Muscle layer of colon (tissue), 2 donors: ENCODE data around the gene MPPE1.

Experiments
- H3K27ac ChIP-seq: one replicate; pipeline ENCODE4 v1.7.0; 2013; ENCODE audit warnings: low read depth, mild to moderate bottlenecking, low read length, moderate library complexity
- H3K27me3 ChIP-seq, 2 donors: one replicate each; pipeline ENCODE4 v1.7.0; 2013; ENCODE audit warnings: low read length in 2 of 2, mild to moderate bottlenecking in 2 of 2; ENCODE audit not compliant: insufficient read depth in 2 of 2, control insufficient read depth in 1 of 2
- H3K36me3 ChIP-seq: one replicate; pipeline ENCODE4 v1.7.0; 2013; ENCODE audit warnings: mild to moderate bottlenecking, low read length; ENCODE audit not compliant: insufficient read depth
- H3K4me1 ChIP-seq: one replicate; pipeline ENCODE4 v1.7.0; 2013; ENCODE audit warnings: mild to moderate bottlenecking, low read length; ENCODE audit not compliant: insufficient read depth
- H3K4me3 ChIP-seq, 2 donors: one replicate each; pipeline ENCODE4 v1.7.0; 2013; ENCODE audit warnings: low read length in 2 of 2, low read depth in 1 of 2, mild to moderate bottlenecking in 1 of 2, moderate library complexity in 1 of 2
- H3K9ac ChIP-seq: one replicate; pipeline ENCODE4 v1.7.0; 2013; ENCODE audit warnings: low read length
- H3K9me3 ChIP-seq: one replicate; pipeline ENCODE4 v1.7.0; 2013; ENCODE audit warnings: mild to moderate bottlenecking, low read length
- donor health status: abdominal sarcoma.
- donor health status: Adenocarcinoma of cecum.

The MPPE1 gene

DNA sequence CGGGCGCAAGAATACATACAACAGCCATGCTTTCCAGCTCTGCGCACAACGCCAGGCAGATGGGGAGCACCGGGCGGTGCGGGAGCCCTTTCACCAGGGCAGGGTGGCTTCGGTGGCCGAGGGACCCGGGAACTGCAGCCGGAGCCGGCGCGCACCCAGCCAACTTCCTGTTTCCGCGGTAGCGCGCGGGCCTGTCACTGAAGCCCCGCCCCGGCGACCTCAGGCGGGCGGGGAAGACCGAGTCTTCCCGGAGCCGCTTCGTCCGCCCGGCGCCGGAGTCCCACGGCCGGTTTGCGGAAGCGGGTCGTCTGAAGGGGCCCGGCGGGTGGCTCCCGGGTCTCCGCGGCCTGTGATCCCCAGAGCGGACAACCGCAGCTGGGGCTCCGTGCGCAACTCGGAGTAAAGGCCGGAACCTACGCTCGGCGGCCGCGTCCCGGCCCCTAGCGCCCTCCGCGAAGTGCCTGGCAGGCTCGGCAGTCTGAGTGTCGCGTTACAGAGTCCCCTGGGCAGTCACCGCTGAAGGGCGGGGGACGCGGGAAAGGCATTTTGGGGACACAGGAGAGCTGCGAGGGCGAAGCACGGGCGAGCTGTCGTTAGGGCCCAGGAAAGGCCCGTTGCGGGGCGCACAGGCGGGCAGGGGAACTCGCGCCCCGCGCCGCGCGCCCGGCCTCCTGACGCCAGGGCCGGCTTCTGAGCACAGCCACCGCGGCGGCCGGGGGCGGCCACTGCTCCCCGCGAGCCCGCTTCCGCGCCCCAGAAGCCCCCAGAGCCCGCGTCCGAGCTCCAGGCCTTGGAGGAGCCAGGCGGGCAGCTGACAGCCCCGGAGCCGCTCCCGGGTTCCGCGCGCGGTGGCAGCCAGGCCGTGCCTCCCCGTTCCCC lies at the start of gene MPPE1:
TSS of gene MPPE1 (minus strand) at position 136 of the 879 bp plus-strand sequence. CDS start 11,053 bp downstream, outside the sequence.
- H3K4me1 ChIP-seq, result peaks cover 7% of the 10 kb centered on the region

GRCh38 chr18:11957636-11958035 lies 49.5 kb upstream of the MPPE1 start:
- no peak overlapping the region for H3K27ac ChIP-seq
- peaks cover 4% of the 10 kb centered on the region for H3K4me1 ChIP-seq
- H3K36me3 ChIP-seq, result no peaks in the 10 kb centered on the region
- no peak overlapping the region for H3K9ac ChIP-seq
- H3K27me3 ChIP-seq, result no peaks in the 10 kb centered on the region
- H3K4me3 ChIP-seq, result no peak overlapping the region
- no peaks in the 10 kb centered on the region for H3K9me3 ChIP-seq

More for the DNA sequence above, at the start of gene MPPE1:
- H3K27me3 ChIP-seq, result no peaks in the 10 kb centered on the region
- H3K9me3 ChIP-seq, result no peaks in the 10 kb centered on the region
- H3K4me3 ChIP-seq, result peak within 1 kb of the TSS; percentile 75 to 97
- H3K36me3 ChIP-seq, result peaks cover 9% of the 10 kb centered on the region
- peak within 1 kb of the TSS; percentile 97 for H3K27ac ChIP-seq
- H3K9ac ChIP-seq, result peak within 1 kb of the TSS; percentile 86

DNA sequence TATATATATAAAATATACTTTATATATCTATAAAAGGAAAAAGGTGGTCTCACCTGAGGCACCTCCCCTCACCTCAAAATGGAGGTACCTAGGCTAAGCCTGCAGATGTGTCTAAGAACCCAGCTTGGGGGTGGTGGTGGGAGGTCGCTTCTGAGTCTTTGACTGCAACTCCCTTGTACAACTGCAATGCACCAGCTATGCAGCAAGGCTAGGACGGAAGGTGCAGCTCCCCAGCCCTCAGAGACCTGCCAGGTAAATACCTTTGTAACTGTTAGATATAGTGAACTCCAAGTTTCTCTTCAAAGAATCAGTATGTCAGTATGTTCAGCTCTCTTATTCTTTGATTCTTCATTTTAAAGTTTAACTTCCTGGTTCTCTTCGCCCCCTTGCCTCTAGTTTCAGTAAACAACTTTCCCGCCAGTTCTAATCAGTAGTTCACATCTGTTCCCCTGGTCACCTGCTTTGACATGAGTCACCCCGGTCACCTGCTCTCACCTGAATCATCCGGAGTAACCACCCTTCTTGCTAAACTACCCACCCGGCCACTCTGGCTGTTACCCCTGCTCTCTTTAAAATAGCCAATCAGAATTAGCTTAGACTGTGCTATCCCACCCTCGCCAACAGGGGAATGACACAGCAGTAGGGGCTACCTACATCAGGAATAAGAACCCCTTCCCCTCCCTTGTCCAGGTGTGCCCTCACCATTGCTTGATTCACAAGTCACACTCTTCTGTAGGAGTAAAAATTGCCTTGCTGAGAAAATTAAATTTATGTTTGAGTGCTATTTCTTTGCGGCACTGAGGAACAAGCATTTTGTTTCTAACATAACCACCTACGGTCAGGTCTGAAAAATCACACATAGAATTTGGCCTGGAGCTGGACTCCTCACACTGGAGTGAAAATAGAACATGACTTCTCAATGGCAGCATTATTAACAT lies 48.5 kb upstream of the MPPE1 start:
- H3K4me3 ChIP-seq, result no peak overlapping the region
- no peaks in the 10 kb centered on the region for H3K27me3 ChIP-seq
- H3K27ac ChIP-seq, result no peak overlapping the region
- no peaks in the 10 kb centered on the region for H3K36me3 ChIP-seq
- H3K4me1 ChIP-seq, result no peaks in the 10 kb centered on the region
- no peak overlapping the region for H3K9ac ChIP-seq
- H3K9me3 ChIP-seq, result no peaks in the 10 kb centered on the region

- no peaks in the 10 kb centered on the region for H3K27me3 ChIP-seq
- peak overlapping the region; percentile 14 for H3K27ac ChIP-seq
- no peaks in the 10 kb centered on the region for H3K36me3 ChIP-seq
- no peaks in the 10 kb centered on the region for H3K4me1 ChIP-seq
- H3K9me3 ChIP-seq, result no peaks in the 10 kb centered on the region
- no peak overlapping the region for H3K9ac ChIP-seq
- H3K4me3 ChIP-seq, result no peak overlapping the region
Measured at GRCh38 chr18:11955239-11956029, 47.3 kb upstream of the MPPE1 start.

DNA sequence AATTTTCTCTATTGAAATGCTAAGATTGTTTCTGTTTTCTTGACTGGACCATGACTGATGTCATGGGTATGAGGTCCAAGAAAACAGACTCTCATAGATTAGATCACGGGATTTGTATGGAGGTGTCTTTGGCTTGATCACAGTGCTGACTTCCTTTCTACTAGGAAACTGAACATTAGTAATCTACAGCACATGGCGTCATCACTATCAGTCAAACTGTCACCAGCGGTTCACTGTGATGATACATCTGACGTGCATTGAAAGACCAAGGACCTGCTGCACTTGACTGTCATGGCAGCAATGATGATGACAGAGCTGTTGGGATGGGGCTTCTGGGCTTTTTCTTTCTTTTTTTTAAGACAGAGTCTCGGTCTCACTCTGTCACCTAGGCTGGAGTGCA lies 45.0 kb upstream of the MPPE1 start:
- Histone ChIP-seq H3K4me3 (no peak overlapping the region), H3K9ac (no peak overlapping the region), H3K27ac (no peak overlapping the region)

GRCh38 chr18:11951390-11951851 lies 43.3 kb upstream of the MPPE1 start:
- H3K36me3 ChIP-seq, result no peaks in the 10 kb centered on the region
- no peak overlapping the region for H3K27ac ChIP-seq
- no peak overlapping the region for H3K9ac ChIP-seq
- no peaks in the 10 kb centered on the region for H3K9me3 ChIP-seq
- H3K27me3 ChIP-seq, result no peaks in the 10 kb centered on the region
- peaks cover 4% of the 10 kb centered on the region for H3K4me1 ChIP-seq
- no peak overlapping the region for H3K4me3 ChIP-seq

More for the DNA sequence above, 45.0 kb upstream of the MPPE1 start:
- Histone ChIP-seq H3K36me3 (no peaks in the 10 kb centered on the region), H3K4me1 (no peaks in the 10 kb centered on the region), H3K27me3 (no peaks in the 10 kb centered on the region), H3K9me3 (no peaks in the 10 kb centered on the region)

- H3K36me3 ChIP-seq, result no peaks in the 10 kb centered on the region
- no peak overlapping the region for H3K4me3 ChIP-seq
- no peaks in the 10 kb centered on the region for H3K27me3 ChIP-seq
- H3K9ac ChIP-seq, result no peak overlapping the region
- no peak overlapping the region for H3K27ac ChIP-seq
- no peaks in the 10 kb centered on the region for H3K9me3 ChIP-seq
- H3K4me1 ChIP-seq, result peaks cover 5% of the 10 kb centered on the region
Measured at GRCh38 chr18:11950824-11951223, 42.7 kb upstream of the MPPE1 start.

DNA sequence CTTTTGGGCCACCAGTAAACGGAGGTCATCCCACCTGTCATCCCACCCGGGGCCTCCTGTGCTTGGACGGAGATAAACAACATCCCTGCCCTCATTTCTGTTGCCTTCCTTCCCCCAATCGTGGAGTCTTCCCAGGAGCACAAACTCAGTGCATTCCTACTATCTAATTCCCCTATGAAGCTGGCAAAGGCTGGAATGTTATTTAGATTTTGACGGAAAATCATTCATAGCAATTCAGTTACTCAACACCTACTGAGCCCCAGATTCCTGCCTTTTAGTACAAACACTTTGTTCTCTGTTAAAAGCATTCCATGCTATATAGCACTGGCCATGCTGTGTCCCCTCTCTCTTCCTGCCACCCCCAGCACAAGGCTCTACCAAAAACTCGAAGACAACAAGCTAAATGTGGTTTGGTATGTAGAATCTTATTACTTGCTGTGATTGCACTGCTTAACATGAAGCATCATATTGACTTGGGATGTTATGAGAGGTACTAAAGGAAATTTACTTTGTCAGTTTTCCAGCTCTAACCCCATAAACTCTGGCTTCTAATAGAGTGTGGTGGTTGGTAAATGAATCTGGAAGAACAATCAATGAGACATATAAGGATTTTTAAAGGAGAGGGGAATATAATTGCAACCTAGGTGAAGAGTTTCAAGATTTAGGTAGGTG lies 40.9 kb upstream of the MPPE1 start:
- no peaks in the 10 kb centered on the region for H3K9me3 ChIP-seq
- H3K4me1 ChIP-seq, result peaks cover 5% of the 10 kb centered on the region
- no peaks in the 10 kb centered on the region for H3K36me3 ChIP-seq
- H3K4me3 ChIP-seq, result no peak overlapping the region
- H3K9ac ChIP-seq, result no peak overlapping the region
- no peak overlapping the region for H3K27ac ChIP-seq
- no peaks in the 10 kb centered on the region for H3K27me3 ChIP-seq

GRCh38 chr18:11947214-11948191 lies 39.4 kb upstream of the MPPE1 start:
- H3K27ac ChIP-seq, result peak overlapping the region; percentile 77
- H3K4me3 ChIP-seq, result peak overlapping the region; percentile 24 to 60
- no peaks in the 10 kb centered on the region for H3K9me3 ChIP-seq
- H3K4me1 ChIP-seq, result peaks cover 5% of the 10 kb centered on the region
- H3K36me3 ChIP-seq, result no peaks in the 10 kb centered on the region
- H3K27me3 ChIP-seq, result no peaks in the 10 kb centered on the region
- H3K9ac ChIP-seq, result peak overlapping the region; percentile 32

DNA sequence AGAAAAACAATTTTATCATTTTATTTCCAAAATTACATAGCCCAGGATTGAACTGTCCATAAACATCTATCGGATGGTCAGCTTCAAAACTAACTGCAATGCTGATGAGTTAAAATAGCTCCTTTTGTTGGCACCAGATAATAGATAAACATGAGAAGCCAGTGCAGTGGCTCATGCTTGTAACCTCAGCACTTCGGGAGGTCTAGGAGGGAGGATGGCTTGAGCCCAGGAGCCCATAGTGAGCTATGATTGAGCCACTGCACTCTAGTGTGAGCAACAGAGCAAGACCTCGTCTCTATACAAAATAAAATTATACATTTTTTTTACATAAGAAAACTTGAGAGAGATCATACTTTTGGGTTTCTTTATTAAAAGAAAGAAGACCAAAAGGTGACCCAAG lies 38.6 kb upstream of the MPPE1 start:
- Histone ChIP-seq H3K4me1 (peaks cover 5% of the 10 kb centered on the region), H3K27me3 (no peaks in the 10 kb centered on the region), H3K27ac (peak overlapping the region; percentile 77), H3K4me3 (peak overlapping the region in 1 of 2 donors; percentile 60), H3K9ac (no peak overlapping the region), H3K9me3 (no peaks in the 10 kb centered on the region), H3K36me3 (no peaks in the 10 kb centered on the region)
